Endothelial cell of umbilical vein (primary cell): ENCODE measurements around the gene OR6K6. TPM values are rescaled to one million over a fixed set of nuclear protein-coding genes. Genes with fewer than 3 reads are reported as not detected.

Source experiments
- BruUV-seq: library from RNA; stranded (reverse); fragments of 400-500 nt; replicated peaks from 2 replicates; lab custom pipeline; 2021; lab: Mats Ljungman, UMichigan
- CTCF ChIA-PET: fragments of 300-600, 350-600 bp; sonication (Branson Sonifier 250); formaldehyde crosslinking; loops from one replicate; lab custom pipeline; 2021; ENCODE audit warnings: antibody characterized with exemption, inconsistent platforms; lab: Charles Lee
- POLR2A ChIA-PET: fragments of 300-600, 350-600 bp; sonication (Branson Sonifier 250); formaldehyde crosslinking; loops from one replicate; lab custom pipeline; 2021; ENCODE audit warnings: antibody characterized with exemption, inconsistent platforms; lab: Charles Lee
- DNase-seq: peaks from one replicate; pipeline ENCODE4 v3.0.0-alpha.2; 2011; ENCODE audit warnings: low read depth, low spot score
- FAIRE-seq: peaks from 2 replicates; lab custom pipeline; 2011; peaks lifted over from hg19 to GRCh38; lab: Jason Lieb, UNC
- H2AFZ ChIP-seq: 2 replicates; pipeline ENCODE4 v1.6.0; 2012; ENCODE audit warnings: low read depth, low read length, control low read depth, inconsistent platforms
- H3K27ac ChIP-seq: 2 replicates; pipeline ENCODE4 v1.5.1; 2011; ENCODE audit warnings: low read depth, mild to moderate bottlenecking, control low read depth, low read length, moderate library complexity; ENCODE audit not compliant: insufficient read depth
- H3K27me3 ChIP-seq, 2 experiments: 2 replicates each; pipeline versions ENCODE4 v1.6.0 to v1.6.1; 2011; ENCODE audit warnings: low read length in 2 of 2, mixed read lengths in 1 of 2; ENCODE audit not compliant: control insufficient read depth in 2 of 2, insufficient read depth in 2 of 2
- H3K36me3 ChIP-seq, 2 experiments: 2 replicates in 1 of 2; 3 replicates in 1 of 2; pipeline ENCODE4 v1.5.1; 2011; ENCODE audit warnings: low read length in 2 of 2, mild to moderate bottlenecking in 1 of 2, moderate library complexity in 1 of 2; ENCODE audit not compliant: control insufficient read depth in 2 of 2, insufficient read depth in 2 of 2; ENCODE audit errors: extremely low read depth in 1 of 2
- H3K4me1 ChIP-seq: 3 replicates; pipeline ENCODE4 v1.5.1; 2011; ENCODE audit warnings: mild to moderate bottlenecking, low read length; ENCODE audit not compliant: control insufficient read depth, insufficient read depth; ENCODE audit errors: extremely low read depth
- H3K4me2 ChIP-seq: 2 replicates; pipeline ENCODE4 v1.6.1; 2011; ENCODE audit warnings: low read length, control low read depth, mixed read lengths; ENCODE audit not compliant: insufficient read depth
- H3K4me3 ChIP-seq, 3 experiments: fragments of 200-600 bp in 1 of 3; sonication (generic), shearing (Covaris generic) in 1 of 3; replicated peaks in 1 of 3; 2 replicates each; pipeline ENCODE4 v1.5.1; 2011 to 2016; ENCODE audit warnings: control low read depth in 3 of 3, low read length in 3 of 3, mild to moderate bottlenecking in 2 of 3, inconsistent platforms in 1 of 3, low read depth in 1 of 3, moderate library complexity in 1 of 3; ENCODE audit not compliant: insufficient read depth in 1 of 3
- H3K79me2 ChIP-seq: 2 replicates; pipeline ENCODE4 v1.6.0; 2012; ENCODE audit warnings: low read length, inconsistent platforms; ENCODE audit not compliant: control insufficient read depth, insufficient read depth
- H3K9ac ChIP-seq: replicated peaks from 2 replicates; pipeline ENCODE3; 2011; ENCODE audit warnings: low read length, control low read depth; ENCODE audit not compliant: insufficient read depth; ENCODE audit errors: extremely low read depth
- H3K9me1 ChIP-seq: replicated peaks from 3 replicates; pipeline ENCODE4 v1.6.0; 2011; ENCODE audit warnings: mild to moderate bottlenecking, low read length; ENCODE audit not compliant: control insufficient read depth, insufficient read depth; ENCODE audit errors: extremely low read depth
- H3K9me3 ChIP-seq: replicated peaks from 2 replicates; pipeline ENCODE4 v1.5.1; 2012; ENCODE audit warnings: low read length, inconsistent platforms; ENCODE audit not compliant: control insufficient read depth, insufficient read depth
- H4K20me1 ChIP-seq: replicated peaks from 2 replicates; pipeline ENCODE3; 2011; ENCODE audit warnings: mild to moderate bottlenecking, low read length; ENCODE audit not compliant: control insufficient read depth, insufficient read depth; ENCODE audit errors: extremely low read depth
- CTCF ChIP-seq, 2 donors: IDR thresholded peaks; 1 replicate in 1 of 2; 2 replicates in 1 of 2; pipeline ENCODE4 v1.5.1; 2011; ENCODE audit warnings: low read length in 2 of 2, mild to moderate bottlenecking in 2 of 2, moderate library complexity in 2 of 2, control low read depth in 1 of 2, inconsistent platforms in 1 of 2, low read depth in 1 of 2; ENCODE audit not compliant: insufficient read depth in 1 of 2; ENCODE audit errors: extremely low read depth in 1 of 2
- EZH2 ChIP-seq: IDR thresholded peaks from 2 replicates; pipeline ENCODE4 v1.6.1; 2012; ENCODE audit warnings: borderline replicate concordance, low read depth, mild to moderate bottlenecking, moderate library complexity, low read length, inconsistent platforms; ENCODE audit not compliant: severe bottlenecking
- FOS ChIP-seq: IDR thresholded peaks from 2 replicates; pipeline ENCODE4 v1.6.1; 2011; ENCODE audit warnings: mild to moderate bottlenecking, low read length, moderate library complexity, borderline replicate concordance; ENCODE audit not compliant: insufficient read depth
- GATA2 ChIP-seq: IDR thresholded peaks from 2 replicates; pipeline ENCODE4 v1.7.0; 2011; ENCODE audit warnings: low read depth, mild to moderate bottlenecking, moderate library complexity, mixed read lengths, low read length; ENCODE audit not compliant: insufficient read length, insufficient read depth
- JUN ChIP-seq: IDR thresholded peaks from 2 replicates; pipeline ENCODE4 v1.6.1; 2011; ENCODE audit warnings: borderline replicate concordance, low read depth; ENCODE audit not compliant: insufficient read length, insufficient read depth
- MAX ChIP-seq: IDR thresholded peaks from 2 replicates; pipeline ENCODE4 v1.6.1; 2011; ENCODE audit not compliant: insufficient read depth, insufficient read length
- MYC ChIP-seq: IDR thresholded peaks from one replicate; pipeline ENCODE4 v1.6.1; 2011; ENCODE audit warnings: mild to moderate bottlenecking, low read depth, low read length
- POLR2A ChIP-seq: IDR thresholded peaks from 2 replicates; pipeline ENCODE4 v1.6.1; 2012; ENCODE audit warnings: low read depth, mild to moderate bottlenecking, control low read depth, low read length
- POLR2AphosphoS5 ChIP-seq: IDR thresholded peaks from 2 replicates; pipeline ENCODE4 v1.6.1; 2012; ENCODE audit warnings: low read depth, mild to moderate bottlenecking, control low read depth, low read length, moderate library complexity; ENCODE audit not compliant: insufficient read depth
- dilution Hi-C: fragments of 300-500 bp; cut with MboI; formaldehyde crosslinking; loops from one replicate; pipeline ENCODE4 v1.15.0; 2019; ENCODE audit warnings: low sequenced_read_pairs; ENCODE audit not compliant: extremely low pct_ligation_motif_present
- intact Hi-C: fragments of 100-400 bp; cut with micrococcal nuclease; formaldehyde crosslinking; loops from one replicate; pipeline ENCODE4 v1.10.0; 2022
- polyA plus RNA-seq, 4 experiments: library from polyadenylated mRNA; depleted of rRNA in 3 of 4; stranded (reverse) in 3 of 4; unstranded in 1 of 4; fragments of >200 nt; gene quantifications; 2 replicates each; pipeline versions ENCODE4 v1.2.1 to v1.2.3, GENCODE V29; 2011 to 2012; ENCODE audit warnings: missing spikeins in 1 of 4
- total RNA-seq: library from RNA; stranded (reverse); gene quantifications from 2 replicates; pipeline ENCODE4 v1.2.3, GENCODE V29; 2021

The OR6K6 gene
- total and polyA plus RNA-seq, 2 donors (not counting 3 experiments of a cell fraction or from before 2014, with no cell fraction given): not detected

DNA sequence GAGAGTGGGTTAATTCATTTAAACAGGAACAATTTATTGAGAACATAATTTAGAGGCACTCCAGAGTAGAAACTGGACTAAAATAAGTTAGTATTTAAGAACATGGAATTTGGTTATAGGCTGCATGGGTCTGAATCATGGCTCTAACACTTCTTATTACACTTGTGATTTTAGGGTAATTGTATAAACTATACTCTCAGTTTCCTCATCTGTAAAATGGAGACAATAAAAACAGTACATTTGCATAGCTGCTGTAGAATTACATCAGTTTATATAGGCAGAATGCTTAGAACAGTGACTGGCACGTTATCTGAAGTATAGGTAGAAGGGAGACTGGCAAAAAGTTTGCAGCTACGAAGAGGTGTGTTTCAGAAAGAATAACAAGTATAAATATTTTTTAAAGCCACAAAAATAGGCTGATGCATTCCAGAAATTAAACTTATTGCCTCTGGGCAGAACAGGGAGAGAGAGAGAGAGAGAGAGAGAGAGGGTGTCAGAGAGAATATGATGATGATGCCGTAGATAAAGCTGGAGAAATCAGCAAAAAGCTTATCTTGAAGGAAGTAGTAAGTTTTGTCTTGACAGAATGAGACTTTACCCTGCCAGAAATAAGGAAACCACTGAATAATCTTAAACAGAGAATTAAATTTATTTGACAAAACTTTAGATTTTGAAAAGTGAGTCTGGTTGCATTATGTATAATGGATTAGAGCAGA, 25.9 kb upstream of the OR6K6 start:
- no TSS peak for BruUV-seq
- dilution Hi-C loops: no loop called here
- no peak for FAIRE-seq

DNA sequence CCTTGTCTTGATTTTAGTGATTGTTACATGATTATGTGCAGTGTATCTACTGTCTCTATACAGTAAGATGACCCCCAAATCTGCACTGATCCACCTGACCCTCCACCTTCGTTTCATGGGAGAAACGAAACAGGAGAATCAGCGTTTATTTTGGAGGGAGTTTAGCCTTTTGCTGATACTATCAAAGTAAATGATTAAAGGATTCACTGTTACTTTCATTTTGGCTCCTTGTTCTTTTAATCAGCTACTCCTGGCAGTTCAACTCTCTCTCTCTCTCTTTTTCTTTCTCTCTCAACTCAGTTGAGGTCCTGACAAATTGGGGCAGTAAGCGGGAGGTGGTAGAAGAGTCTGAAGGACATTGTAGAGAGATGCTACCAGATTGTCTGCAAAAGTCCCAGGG, 24.1 kb upstream of the OR6K6 start:
- H3K27ac ChIP-seq: no peak overlapping the region
- POLR2A ChIA-PET: no interaction called here
- TF ChIP-seq GATA2 (no peak), FOS (no peak), POLR2A (no peak), EZH2 (no peak), JUN (no peak), MAX (no peak), MYC (no peak), POLR2AphosphoS5 (no peak), CTCF (IDR thresholded peaks at IDR 0.05; ENCODE audit: extremely low read depth in 1 of 2, insufficient read depth in 1 of 2, low read depth in 1 of 2, low read length in 2 of 2) (no peak)
- CTCF ChIA-PET: no interaction called here
- no peak overlapping the region for H3K4me2 ChIP-seq
- DNase-seq (no peak), FAIRE-seq (no peak)
- dilution Hi-C loops: no loop called here
- H3K9me3 ChIP-seq: no peaks in the 10 kb centered on the region
- no peak overlapping the region for H3K9ac ChIP-seq
- no peaks in the 10 kb centered on the region for H3K4me1 ChIP-seq
- H4K20me1 ChIP-seq: no peaks in the 10 kb centered on the region
- H3K4me3 ChIP-seq: no peak overlapping the region
- H3K27me3 ChIP-seq: no peaks in the 10 kb centered on the region
- no peaks in the 10 kb centered on the region for H3K36me3 ChIP-seq
- BruUV-seq: no TSS peak
- no peak overlapping the region for H2AFZ ChIP-seq
- H3K79me2 ChIP-seq: no peaks in the 10 kb centered on the region
- intact Hi-C loops: no loop called here
- no peaks in the 10 kb centered on the region for H3K9me1 ChIP-seq

More for the DNA sequence above, 25.9 kb upstream of the OR6K6 start:
- POLR2A ChIA-PET: no interaction called here
- no peak overlapping the region for H3K4me2 ChIP-seq
- no peak overlapping the region for H2AFZ ChIP-seq
- H3K27me3 ChIP-seq: no peaks in the 10 kb centered on the region
- no peaks in the 10 kb centered on the region for H3K36me3 ChIP-seq
- no peaks in the 10 kb centered on the region for H3K79me2 ChIP-seq
- H3K9ac ChIP-seq: no peak overlapping the region
- H3K9me3 ChIP-seq: no peaks in the 10 kb centered on the region
- no peak for DNase-seq
- no peak overlapping the region for H3K4me3 ChIP-seq
- no peaks in the 10 kb centered on the region for H4K20me1 ChIP-seq
- intact Hi-C loops: no loop called here
- no peaks in the 10 kb centered on the region for H3K4me1 ChIP-seq
- no peak overlapping the region for H3K27ac ChIP-seq
- H3K9me1 ChIP-seq: no peaks in the 10 kb centered on the region
- no peak for TF ChIP-seq GATA2
- no peak for TF ChIP-seq FOS
- no peak for TF ChIP-seq MAX
- no peak for TF ChIP-seq JUN
- no peak for TF ChIP-seq MYC
- no peak for TF ChIP-seq POLR2A
- no peak for TF ChIP-seq EZH2
- no peak for TF ChIP-seq POLR2AphosphoS5
- CTCF ChIA-PET: no interaction called here
